Mucosa of rectum (tissue), 2 donors: ENCODE data around the gene KCTD14.
A peak's percentile ranks its signal among the peaks of the same experiment; 100 is the strongest.
"Not testable (repeated sequence)": the region's sequence is repeated elsewhere in the genome, so short reads cannot be mapped to it uniquely, and the experiment has no call there.

Source experiments
- H3K27ac ChIP-seq, 2 donors: one replicate each; pipeline ENCODE4 v1.7.0; 2013; ENCODE audit warnings: inconsistent platforms in 2 of 2, low read depth in 2 of 2, low read length in 2 of 2
- H3K27me3 ChIP-seq, 2 donors: one replicate each; pipeline ENCODE4 v1.7.0; 2013; ENCODE audit warnings: low read length in 2 of 2; ENCODE audit not compliant: control insufficient read depth in 2 of 2, insufficient read depth in 2 of 2
- H3K36me3 ChIP-seq, 2 donors: one replicate each; pipeline ENCODE4 v1.7.0; 2013; ENCODE audit warnings: low read length in 2 of 2; ENCODE audit not compliant: control insufficient read depth in 2 of 2, insufficient read depth in 2 of 2
- H3K4me1 ChIP-seq, 2 donors: one replicate each; pipeline ENCODE4 v1.7.0; 2013; ENCODE audit warnings: low read length in 2 of 2, mild to moderate bottlenecking in 1 of 2; ENCODE audit not compliant: control insufficient read depth in 2 of 2, insufficient read depth in 2 of 2
- H3K4me3 ChIP-seq, 2 donors: one replicate each; pipeline ENCODE4 v1.7.0; 2013; ENCODE audit warnings: low read length in 2 of 2
- H3K9ac ChIP-seq, 2 donors: one replicate each; pipeline ENCODE4 v1.7.0; 2013; ENCODE audit warnings: low read length in 2 of 2, low read depth in 1 of 2, mild to moderate bottlenecking in 1 of 2
- H3K9me3 ChIP-seq, 2 donors: one replicate each; pipeline ENCODE4 v1.7.0; 2013; ENCODE audit warnings: low read length in 2 of 2; ENCODE audit not compliant: control insufficient read depth in 2 of 2
- donor health status: healthy.
- donor health status: Normal muscosa, but diverticular disease.

KCTD14 gene

GRCh38 chr11:78038697-78039313 is 15.7 kb upstream of the KCTD14 start:
- no peak overlapping the region for H3K9ac ChIP-seq
- peaks cover 29 to 42% of the 10 kb centered on the region in 2 donors for H3K4me1 ChIP-seq
- peak overlapping the region; percentile 70 to 81 for H3K27ac ChIP-seq
- H3K4me3 ChIP-seq, result no peak overlapping the region
- H3K27me3 ChIP-seq, result no peaks in the 10 kb centered on the region
- H3K36me3 ChIP-seq, result no peaks in the 10 kb centered on the region
- H3K9me3 ChIP-seq, result no peaks in the 10 kb centered on the region

DNA sequence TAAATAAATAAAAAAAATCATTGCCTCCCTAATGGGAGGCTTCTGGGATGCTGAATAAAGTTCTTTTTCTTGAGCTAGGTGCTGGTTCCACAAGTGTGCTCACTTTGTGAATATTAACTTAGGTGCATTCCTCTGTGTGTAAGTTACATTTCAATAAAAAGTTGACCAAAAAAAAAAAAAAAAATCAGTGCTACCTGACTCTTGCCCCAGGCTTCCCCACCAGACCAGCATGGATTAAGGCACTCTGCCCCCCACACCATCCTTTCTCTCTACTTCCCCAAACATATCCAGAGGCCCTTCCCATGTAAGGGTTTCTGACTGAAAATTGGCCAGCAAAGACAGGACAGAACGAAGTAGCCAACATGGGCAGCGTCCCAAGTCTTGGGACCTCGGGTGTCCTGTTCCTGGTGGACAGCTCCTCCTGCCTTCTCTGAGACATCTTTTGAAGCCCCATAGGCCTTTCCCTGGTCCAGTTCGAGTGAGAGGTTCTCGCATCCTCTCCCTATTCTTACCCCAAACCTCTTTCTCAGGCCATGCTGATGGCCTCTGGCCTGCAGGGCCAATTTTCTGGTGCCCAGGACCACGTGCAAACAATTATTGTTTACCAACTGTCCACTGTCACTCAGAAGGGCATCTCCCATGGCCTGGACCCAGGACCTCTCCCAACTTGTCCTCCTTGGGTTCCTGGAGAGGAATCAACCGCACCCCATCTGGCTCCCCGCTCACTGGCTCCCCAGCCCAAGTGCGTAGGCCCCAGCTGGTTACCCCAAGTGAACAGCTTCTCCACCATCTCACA is 14.9 kb upstream of the KCTD14 start:
- no peaks in the 10 kb centered on the region for H3K27me3 ChIP-seq
- H3K9ac ChIP-seq, result no peak overlapping the region
- no peak overlapping the region for H3K4me3 ChIP-seq
- H3K9me3 ChIP-seq, result no peaks in the 10 kb centered on the region
- peaks cover 29 to 34% of the 10 kb centered on the region in 2 donors for H3K4me1 ChIP-seq
- no peaks in the 10 kb centered on the region for H3K36me3 ChIP-seq
- H3K27ac ChIP-seq, result peak overlapping the region; percentile 65 to 81

DNA sequence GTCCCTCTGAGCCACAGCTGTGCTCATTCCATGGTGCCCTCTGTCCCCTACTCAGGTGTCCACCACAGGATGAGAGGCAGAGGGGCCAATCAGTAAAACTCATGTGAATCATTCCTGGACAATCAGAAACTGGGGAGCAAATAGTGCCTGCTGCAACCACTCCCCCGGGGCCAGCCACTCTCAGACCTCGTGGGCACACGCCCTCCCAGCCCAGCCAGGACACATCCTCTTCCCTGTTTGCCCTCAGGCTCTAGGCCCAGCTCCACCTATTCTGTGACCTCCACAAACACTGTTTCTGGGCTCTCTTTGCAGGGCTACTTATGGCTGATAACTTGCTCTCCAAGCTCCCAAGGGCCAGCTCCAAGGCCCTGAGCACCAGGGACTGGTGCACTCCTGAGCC is 14.0 kb upstream of the KCTD14 start:
- Histone ChIP-seq H3K4me3 (no peak overlapping the region), H3K9ac (peak overlapping the region in 1 of 2 donors; percentile 42), H3K9me3 (no peaks in the 10 kb centered on the region), H3K36me3 (no peaks in the 10 kb centered on the region), H3K4me1 (peaks cover 29 to 35% of the 10 kb centered on the region in 2 donors), H3K27ac (peak overlapping the region; percentile 79 to 85), H3K27me3 (no peaks in the 10 kb centered on the region)

- no peak overlapping the region for H3K9ac ChIP-seq
- H3K4me3 ChIP-seq, result no peak overlapping the region
- H3K4me1 ChIP-seq, result peaks cover 29 to 35% of the 10 kb centered on the region in 2 donors
- no peaks in the 10 kb centered on the region for H3K27me3 ChIP-seq
- no peaks in the 10 kb centered on the region for H3K36me3 ChIP-seq
- H3K9me3 ChIP-seq, result no peaks in the 10 kb centered on the region
- peak overlapping the region; percentile 79 to 85 for H3K27ac ChIP-seq
Measured at GRCh38 chr11:78036313-78036712, 13.2 kb upstream of the KCTD14 start.

- H3K27ac ChIP-seq, result no peak overlapping the region
- no peaks in the 10 kb centered on the region for H3K9me3 ChIP-seq
- no peak overlapping the region for H3K9ac ChIP-seq
- H3K4me1 ChIP-seq, result peaks cover 26 to 39% of the 10 kb centered on the region in 2 donors
- no peak overlapping the region for H3K4me3 ChIP-seq
- H3K36me3 ChIP-seq, result no peaks in the 10 kb centered on the region
- no peaks in the 10 kb centered on the region for H3K27me3 ChIP-seq
Measured at GRCh38 chr11:78034623-78035022, 11.5 kb upstream of the KCTD14 start.

DNA sequence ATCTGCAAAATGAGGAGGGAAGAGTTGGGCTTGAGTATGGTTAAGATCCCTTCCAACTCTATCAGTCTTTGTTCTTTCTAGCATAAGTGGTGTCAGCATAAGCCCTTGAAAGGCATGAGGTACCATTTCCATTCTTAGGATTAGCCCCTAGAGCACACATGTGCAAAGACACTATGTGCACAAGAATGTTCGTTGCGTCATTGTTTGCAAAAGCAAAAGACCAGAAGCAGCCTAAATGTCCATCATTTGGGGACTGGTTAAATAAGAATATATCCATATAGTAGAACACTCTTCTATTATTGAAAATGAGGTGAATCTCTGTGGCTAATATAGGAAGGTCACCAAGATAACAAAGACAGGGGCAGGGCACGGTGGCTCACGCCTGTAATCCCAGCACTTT is 10.0 kb upstream of the KCTD14 start:
- H3K9ac ChIP-seq, result no peak overlapping the region
- H3K9me3 ChIP-seq, result no peaks in the 10 kb centered on the region
- no peaks in the 10 kb centered on the region for H3K27me3 ChIP-seq
- no peaks in the 10 kb centered on the region for H3K36me3 ChIP-seq
- H3K27ac ChIP-seq, result no peak overlapping the region
- H3K4me3 ChIP-seq, result no peak overlapping the region
- peaks cover 16 to 27% of the 10 kb centered on the region in 2 donors for H3K4me1 ChIP-seq

DNA sequence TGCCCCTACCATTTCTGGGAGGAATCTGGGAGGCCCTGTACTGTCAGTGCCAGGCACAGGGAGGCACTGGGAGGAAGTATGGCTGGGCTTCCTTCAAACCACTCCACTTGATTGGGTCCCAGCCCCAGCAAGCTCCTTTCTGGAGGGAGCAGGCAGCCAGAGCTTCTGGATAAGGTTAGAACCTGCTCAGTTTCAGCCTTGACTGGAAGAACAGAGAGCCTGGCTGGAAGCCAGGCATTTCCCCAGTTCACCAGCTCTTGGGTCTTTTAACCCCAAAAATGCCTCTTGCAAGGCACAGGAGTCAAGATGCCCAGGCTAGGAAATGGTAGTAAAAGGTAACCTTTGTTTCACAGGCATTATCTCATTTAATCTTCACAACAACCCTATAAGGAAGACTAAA is 9.0 kb upstream of the KCTD14 start:
- no peak overlapping the region for H3K9ac ChIP-seq
- no peaks in the 10 kb centered on the region for H3K36me3 ChIP-seq
- peaks cover 9 to 18% of the 10 kb centered on the region in 2 donors for H3K4me1 ChIP-seq
- H3K27me3 ChIP-seq, result no peaks in the 10 kb centered on the region
- H3K27ac ChIP-seq, result no peak overlapping the region
- H3K4me3 ChIP-seq, result no peak overlapping the region
- no peaks in the 10 kb centered on the region for H3K9me3 ChIP-seq

GRCh38 chr11:78031629-78032028 is 8.6 kb upstream of the KCTD14 start:
- Histone ChIP-seq H3K4me3 (no peak overlapping the region), H3K36me3 (no peaks in the 10 kb centered on the region), H3K9me3 (no peaks in the 10 kb centered on the region), H3K27ac (no peak overlapping the region), H3K27me3 (no peaks in the 10 kb centered on the region), H3K4me1 (peaks cover 6 to 14% of the 10 kb centered on the region in 2 donors), H3K9ac (no peak overlapping the region)

DNA sequence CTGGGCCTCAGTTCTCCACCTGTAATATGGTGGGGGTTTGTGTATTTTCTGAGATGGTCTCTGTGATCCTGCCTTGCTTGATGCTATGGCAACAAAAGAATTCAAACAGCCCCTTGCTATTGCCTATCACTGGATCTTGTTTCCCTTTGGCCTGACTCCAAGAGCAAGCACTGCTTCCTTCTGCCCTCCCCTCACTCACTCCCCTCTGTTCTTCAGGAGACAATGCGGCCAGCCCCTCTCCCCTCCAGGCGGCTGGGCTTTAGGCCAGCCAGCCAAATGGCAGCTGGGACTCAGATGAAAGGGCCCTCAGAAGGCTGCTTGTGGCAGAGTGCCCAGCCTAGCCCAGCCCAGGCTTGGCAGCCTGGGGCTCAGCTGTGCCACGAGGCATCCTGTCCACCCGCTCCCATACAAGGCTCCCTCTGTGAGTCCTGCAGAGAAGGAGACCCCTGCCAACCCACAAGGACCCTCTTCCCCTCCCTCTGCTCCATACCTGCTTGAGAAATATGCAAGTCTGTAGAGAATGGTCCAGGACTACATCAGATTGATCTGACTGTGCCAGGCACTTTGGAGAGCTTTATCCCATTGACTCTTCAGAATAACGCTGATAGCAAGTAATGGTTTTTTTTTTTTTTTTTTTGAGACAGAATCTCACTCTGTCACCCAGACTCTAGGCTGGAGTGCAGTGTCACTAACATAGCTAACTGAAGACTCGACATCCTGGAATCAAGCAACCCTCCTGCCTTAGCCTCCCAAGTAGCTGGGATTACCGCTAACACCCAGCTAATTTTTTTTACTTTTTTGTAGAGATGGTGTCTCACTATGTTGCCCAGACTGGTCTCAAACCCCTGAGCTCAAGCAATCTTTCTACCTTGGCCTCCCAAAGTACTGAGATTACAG is 7.6 kb upstream of the KCTD14 start:
- Histone ChIP-seq H3K4me1 (peaks cover 5 to 11% of the 10 kb centered on the region in 2 donors), H3K27ac (no peak overlapping the region), H3K9ac (no peak overlapping the region), H3K9me3 (no peaks in the 10 kb centered on the region), H3K36me3 (no peaks in the 10 kb centered on the region), H3K27me3 (no peaks in the 10 kb centered on the region), H3K4me3 (no peak overlapping the region)

GRCh38 chr11:78028423-78028822 is 5.3 kb upstream of the KCTD14 start:
- H3K27me3 ChIP-seq, H3K9me3 ChIP-seq, H3K4me3 ChIP-seq, H3K36me3 ChIP-seq, H3K9ac ChIP-seq, H3K27ac ChIP-seq: not testable (repeated sequence)
- H3K4me1 ChIP-seq, result peaks cover 5 to 11% of the 10 kb centered on the region in 2 donors
